Activated naive CD8-positive, alpha-beta T cell treated with anti-CD3 and anti-CD28 coated beads, Interleukin-2, amount 50 U/mL, for 24 hours (primary cell): ENCODE results near the gene ASCL2.

Experiments
- ATAC-seq: fragments of 150-1000 bp; cut with Tn5 transposase; one replicate; pipeline ENCODE4 v1.10.0; 2021
- DNase-seq: peaks from one replicate; pipeline ENCODE4 v3.0.0; 2021
- H3K27ac Mint-ChIP-seq: one replicate; pipeline ENCODE4 v1.8.0; 2021; ENCODE audit warnings: mild to moderate bottlenecking, mixed read lengths
- H3K27me3 Mint-ChIP-seq: one replicate; pipeline ENCODE4 v1.8.0; 2021; ENCODE audit warnings: mixed read lengths
- H3K36me3 Mint-ChIP-seq: one replicate; pipeline ENCODE4 v1.8.0; 2021; ENCODE audit warnings: low read depth, mixed read lengths
- H3K4me1 Mint-ChIP-seq: one replicate; pipeline ENCODE4 v1.8.0; 2021; ENCODE audit warnings: mixed read lengths
- H3K4me3 Mint-ChIP-seq: one replicate; pipeline ENCODE4 v1.8.0; 2021; ENCODE audit warnings: mild to moderate bottlenecking, moderate library complexity, mixed read lengths
- H3K9me3 Mint-ChIP-seq: one replicate; pipeline ENCODE4 v1.8.0; 2021; ENCODE audit warnings: mixed read lengths

ASCL2 gene

DNA sequence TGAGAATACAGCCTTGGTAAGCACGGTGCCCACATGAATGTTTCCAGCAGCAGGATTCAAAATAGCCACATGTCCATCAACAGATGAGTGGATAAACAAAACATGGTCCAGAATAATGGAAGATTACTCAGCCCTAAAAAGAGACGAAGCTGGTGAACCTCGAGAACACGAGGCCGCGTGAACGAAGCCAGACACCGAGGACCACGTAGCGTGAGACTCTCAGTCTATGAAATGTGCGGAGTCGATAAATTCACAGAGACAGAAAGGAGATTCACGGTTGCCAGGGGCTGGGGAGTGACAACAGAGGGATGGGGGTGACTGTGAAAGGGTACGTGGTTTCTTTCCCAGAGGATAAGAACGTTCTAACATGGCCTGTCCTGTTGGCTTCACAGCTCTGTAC, 2.9 kb upstream of the ASCL2 start:
- ATAC-seq (no peak), DNase-seq (no peak)
- no peaks in the 10 kb centered on the region for H3K9me3 Mint-ChIP-seq
- H3K27ac Mint-ChIP-seq: no peak overlapping the region
- no peaks in the 10 kb centered on the region for H3K36me3 Mint-ChIP-seq
- peaks cover 12% of the 10 kb centered on the region for H3K4me1 Mint-ChIP-seq
- H3K27me3 Mint-ChIP-seq: peaks cover 29% of the 10 kb centered on the region
- no peak overlapping the region for H3K4me3 Mint-ChIP-seq

DNA sequence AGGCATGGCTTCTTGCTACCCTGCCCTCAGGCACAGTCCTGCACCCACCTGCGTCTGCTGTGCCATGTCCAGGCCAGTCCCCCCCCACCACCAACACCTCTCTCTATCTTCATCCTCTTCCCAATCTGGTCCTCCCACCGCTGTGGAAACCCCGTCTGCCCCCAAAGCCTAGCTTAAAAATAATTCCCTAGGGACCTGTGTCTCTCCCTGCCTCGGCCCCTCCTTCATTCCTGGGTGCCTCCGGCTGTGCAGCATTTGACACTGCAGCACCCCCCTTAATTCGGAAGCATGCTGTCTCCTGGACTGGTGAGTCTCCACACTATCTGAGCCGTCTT, 2.5 kb upstream of the ASCL2 start:
- ATAC-seq (no peak), DNase-seq (no peak)
- Mint-ChIP-seq H3K36me3 (no peaks in the 10 kb centered on the region), H3K27ac (no peak overlapping the region), H3K9me3 (no peaks in the 10 kb centered on the region), H3K4me1 (peaks cover 16% of the 10 kb centered on the region), H3K4me3 (no peak overlapping the region), H3K27me3 (peaks cover 29% of the 10 kb centered on the region)

DNA sequence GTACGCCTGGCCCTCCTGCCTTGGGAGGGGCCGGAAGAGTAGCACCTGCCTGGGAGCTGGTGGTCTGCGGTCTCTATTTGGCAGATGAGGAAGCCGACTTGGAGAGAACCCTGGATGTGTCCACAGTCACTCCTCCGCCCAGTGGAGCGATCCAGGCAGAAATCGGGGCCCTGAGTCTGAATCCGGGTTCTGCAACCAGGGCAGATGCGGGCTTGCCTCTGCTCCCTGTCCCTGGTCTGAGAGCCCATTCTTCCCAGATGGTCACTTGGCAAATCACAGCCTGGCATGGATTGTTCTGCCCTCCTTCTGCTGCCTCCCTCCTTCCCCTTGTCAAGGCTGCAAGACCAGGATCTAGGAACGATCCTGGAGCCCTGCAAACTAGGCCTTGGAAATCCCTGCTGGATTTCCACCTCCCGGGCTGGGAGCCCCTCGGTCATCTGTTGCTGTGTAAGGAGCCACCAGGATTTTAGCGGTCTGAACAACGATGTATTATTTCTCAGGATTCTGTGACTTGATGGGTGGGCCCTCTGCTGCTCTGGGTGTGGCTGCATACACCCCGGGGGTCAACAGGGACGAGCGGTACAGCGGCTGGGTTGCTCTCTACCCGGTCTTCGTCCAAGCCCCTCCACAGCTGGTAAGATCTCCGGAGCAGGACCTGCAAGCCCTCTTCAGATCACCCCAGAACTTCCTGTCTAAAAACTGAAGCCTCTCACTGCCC, 2.0 kb upstream of the ASCL2 start:
- Mint-ChIP-seq H3K9me3 (no peaks in the 10 kb centered on the region), H3K4me3 (no peak overlapping the region), H3K27me3 (peaks cover 29% of the 10 kb centered on the region), H3K36me3 (no peaks in the 10 kb centered on the region), H3K4me1 (peaks cover 21% of the 10 kb centered on the region), H3K27ac (no peak overlapping the region)
- ATAC-seq (no peak), DNase-seq (no peak)

DNA sequence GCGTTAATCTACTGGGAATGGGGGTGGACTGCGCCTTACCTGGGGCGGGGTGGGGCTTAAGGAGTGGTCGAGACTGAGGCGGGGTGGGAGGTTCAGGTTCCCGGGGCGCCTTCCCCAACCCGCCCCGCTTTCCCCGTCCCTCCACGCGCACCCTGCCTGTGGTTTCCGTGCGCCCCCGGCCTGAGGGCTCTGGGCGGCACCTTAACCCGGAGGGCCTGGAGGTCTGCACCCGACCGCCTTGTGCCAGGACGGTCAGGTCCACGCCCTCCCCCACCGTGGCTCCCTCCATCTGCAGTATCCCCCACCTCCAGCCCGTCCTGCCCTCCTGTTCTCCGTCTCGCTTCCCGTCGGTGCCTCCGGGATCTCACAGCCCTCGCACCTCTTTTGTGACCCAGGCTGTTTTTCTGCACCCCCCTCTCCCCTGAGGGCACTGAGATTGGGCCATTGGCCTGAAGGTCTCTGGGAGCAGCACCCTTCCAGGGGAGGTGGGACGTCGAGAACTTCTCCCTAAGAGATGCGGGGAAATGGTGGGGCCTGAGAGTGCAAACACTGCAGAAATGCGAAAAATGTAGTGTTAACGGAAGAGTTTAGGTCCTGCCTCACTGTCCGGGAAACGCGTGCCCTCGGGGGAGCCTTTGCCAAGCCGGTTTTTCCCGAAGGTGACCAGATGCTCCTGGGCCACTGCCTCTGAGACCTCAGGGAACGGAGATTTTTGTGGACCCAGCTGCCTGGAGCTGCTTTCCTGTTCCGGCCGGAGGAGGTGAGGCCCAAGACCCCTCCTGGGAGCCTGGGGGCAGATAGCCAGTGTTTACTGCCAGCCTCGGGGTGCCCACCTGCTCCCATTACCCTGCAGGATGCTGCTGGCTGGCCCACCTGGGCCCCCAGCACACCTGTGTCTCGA, 1.2 kb upstream of the ASCL2 start:
- H3K27me3 Mint-ChIP-seq: peaks cover 29% of the 10 kb centered on the region
- DNase-seq (no peak), ATAC-seq (no peak)
- H3K9me3 Mint-ChIP-seq: no peaks in the 10 kb centered on the region
- no peaks in the 10 kb centered on the region for H3K36me3 Mint-ChIP-seq
- peaks cover 26% of the 10 kb centered on the region for H3K4me1 Mint-ChIP-seq
- no peak overlapping the region for H3K4me3 Mint-ChIP-seq
- no peak overlapping the region for H3K27ac Mint-ChIP-seq

DNA sequence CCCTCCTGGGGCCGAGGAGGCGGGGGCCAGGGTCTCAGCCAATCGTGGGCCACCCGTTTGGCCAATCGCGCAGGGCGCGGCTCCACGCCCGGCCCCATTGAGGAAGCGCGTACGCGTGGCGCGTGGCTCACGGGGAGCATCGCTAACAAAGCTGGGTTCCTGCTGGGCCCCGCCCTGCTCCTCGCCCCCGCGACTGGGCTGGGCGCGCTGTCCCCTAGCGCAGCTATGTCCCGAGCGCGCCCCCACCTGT, 614 bp upstream of the ASCL2 start:
- Mint-ChIP-seq H3K4me1 (peaks cover 32% of the 10 kb centered on the region), H3K27ac (no peak overlapping the region), H3K9me3 (no peaks in the 10 kb centered on the region), H3K36me3 (no peaks in the 10 kb centered on the region), H3K4me3 (no peak overlapping the region), H3K27me3 (peaks cover 29% of the 10 kb centered on the region)
- DNase-seq (peak; percentile 33), ATAC-seq (peak; percentile 11)

DNA sequence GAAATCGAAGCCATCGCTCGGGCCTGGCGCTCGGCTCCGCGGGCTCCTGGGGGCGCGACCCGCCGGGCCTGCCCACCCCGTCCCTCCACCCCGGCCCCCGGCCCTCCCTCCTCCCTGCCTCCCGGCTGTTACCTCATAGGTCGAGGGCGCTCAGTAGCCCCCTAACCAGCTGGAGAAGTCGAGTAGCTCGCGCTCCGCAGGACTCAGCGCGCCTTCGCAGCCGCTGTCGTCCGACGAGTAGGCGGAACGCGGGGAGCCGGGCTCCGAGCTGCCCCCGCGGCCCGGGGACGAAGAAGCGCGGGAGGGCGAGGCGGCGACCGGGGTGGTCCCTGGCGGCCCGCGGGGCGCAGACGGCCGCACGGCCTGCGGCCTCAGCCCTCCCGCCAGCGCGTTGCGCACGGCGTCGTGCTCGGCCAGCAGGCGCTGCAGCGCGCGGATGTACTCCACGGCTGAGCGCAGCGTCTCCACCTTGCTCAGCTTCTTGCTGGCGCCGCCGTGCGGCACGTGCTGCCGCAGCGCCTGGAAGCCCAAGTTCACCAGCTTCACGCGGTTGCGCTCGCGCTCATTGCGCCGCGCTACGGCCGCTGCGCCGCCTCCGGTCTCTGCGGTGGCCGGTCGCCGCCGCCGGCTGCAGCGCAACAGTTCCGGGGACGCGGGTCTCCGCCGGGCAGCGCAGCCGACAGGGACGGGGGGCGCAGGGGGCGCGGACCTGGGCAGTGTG, 627 bp downstream of the ASCL2 start:
- Mint-ChIP-seq H3K4me3 (peak overlapping the region; percentile 60), H3K4me1 (peaks cover 40% of the 10 kb centered on the region), H3K27ac (no peak overlapping the region), H3K36me3 (no peaks in the 10 kb centered on the region), H3K9me3 (no peaks in the 10 kb centered on the region), H3K27me3 (peaks cover 29% of the 10 kb centered on the region)
- DNase-seq: peak; percentile 52
- no peak for ATAC-seq

DNA sequence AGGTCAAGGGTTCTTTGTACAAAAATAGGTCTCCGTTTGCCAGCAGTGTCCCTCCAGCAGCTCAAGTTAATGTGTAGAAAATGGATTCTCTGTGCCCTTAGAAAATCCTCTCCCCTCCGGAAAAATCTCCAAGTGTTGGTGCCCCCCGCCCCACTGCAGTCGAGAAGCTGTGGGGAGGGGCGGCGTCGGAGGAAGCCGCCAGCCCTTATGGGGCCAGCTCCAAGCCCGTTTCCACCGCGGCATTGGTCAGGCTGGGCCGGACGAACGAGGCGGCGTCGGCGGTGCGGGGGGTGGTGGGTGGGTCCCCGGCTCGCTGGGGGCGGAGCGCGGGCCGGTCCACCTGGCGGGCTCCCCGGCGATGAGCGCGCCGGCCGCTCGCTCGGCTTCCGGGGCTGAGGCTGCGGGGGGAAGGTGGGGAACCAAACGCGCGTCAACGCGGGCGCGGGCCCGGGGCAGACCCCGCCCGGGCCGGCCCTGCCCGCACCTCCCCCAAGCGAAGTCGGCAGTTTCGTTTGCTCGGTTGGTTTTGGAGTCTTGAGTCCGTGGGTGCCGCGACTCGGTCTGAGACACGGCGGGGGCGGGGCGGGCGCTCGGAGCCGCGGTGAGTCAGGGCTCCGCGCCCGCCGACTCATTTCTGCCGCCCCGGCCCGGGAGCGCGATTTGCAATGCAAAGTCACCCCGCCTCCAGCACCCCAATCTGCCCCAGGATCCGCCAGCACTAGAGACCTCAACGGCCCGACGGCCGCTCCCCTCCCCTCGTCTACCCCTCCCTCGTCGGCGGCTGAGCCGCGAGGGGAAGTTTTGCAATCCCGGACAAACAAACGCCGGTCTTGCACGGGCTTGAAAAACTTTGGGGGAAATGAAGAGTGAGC, 1.4 kb downstream of the ASCL2 start:
- peaks cover 40% of the 10 kb centered on the region for H3K4me1 Mint-ChIP-seq
- H3K4me3 Mint-ChIP-seq: peak overlapping the region; percentile 60
- no peak overlapping the region for H3K27ac Mint-ChIP-seq
- H3K9me3 Mint-ChIP-seq: no peaks in the 10 kb centered on the region
- H3K36me3 Mint-ChIP-seq: no peaks in the 10 kb centered on the region
- H3K27me3 Mint-ChIP-seq: peaks cover 29% of the 10 kb centered on the region
- peak; percentile 76 for ATAC-seq
- peak; percentile 83 for DNase-seq

DNA sequence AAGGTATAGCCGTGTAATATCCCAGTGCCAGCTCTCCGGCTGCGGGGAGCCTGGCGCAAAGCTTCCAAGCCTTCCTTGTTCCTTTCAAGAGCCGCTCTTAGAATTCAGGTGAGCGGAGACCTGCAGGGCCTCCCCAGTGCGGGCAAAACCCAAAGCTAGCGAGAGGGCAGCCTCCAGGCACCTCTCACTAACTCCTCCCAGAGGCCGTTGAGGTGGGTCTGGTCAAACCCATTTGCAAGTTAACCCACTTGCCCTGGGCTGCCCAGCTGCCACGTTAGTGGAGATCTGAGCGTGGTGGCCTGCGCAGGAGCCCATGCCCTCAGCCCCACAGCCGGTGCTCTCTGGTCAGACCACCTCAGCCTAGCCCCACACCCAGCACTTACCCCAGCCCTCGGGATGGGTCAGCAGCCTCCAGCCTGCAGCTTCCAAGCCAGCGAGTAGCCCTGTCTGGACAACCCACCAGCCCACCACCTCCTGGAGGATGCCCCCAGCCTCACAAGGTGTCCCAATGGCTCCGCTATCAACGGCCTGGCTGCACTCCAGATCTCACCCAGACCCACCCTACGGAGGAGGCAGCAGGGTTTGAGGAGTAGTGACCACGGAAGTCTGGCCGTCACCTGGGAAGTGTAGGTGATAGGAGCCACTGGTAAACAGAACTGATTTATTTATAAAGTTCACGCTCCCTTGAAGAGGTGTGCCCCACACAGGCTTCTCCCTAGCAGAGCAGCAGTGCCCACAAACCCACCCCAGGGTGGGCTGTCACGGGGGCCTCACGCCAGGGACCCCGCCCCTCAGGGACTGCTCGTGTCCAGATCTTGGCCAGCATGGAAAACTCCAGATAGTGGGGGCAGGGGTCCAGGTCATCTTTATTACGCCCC, 2.3 kb downstream of the ASCL2 start:
- no peaks in the 10 kb centered on the region for H3K9me3 Mint-ChIP-seq
- no peak for ATAC-seq
- H3K27me3 Mint-ChIP-seq: peaks cover 23% of the 10 kb centered on the region
- H3K36me3 Mint-ChIP-seq: no peaks in the 10 kb centered on the region
- H3K4me1 Mint-ChIP-seq: peaks cover 40% of the 10 kb centered on the region
- no peak for DNase-seq
- peak overlapping the region; percentile 35 for H3K4me3 Mint-ChIP-seq
- no peak overlapping the region for H3K27ac Mint-ChIP-seq

DNA sequence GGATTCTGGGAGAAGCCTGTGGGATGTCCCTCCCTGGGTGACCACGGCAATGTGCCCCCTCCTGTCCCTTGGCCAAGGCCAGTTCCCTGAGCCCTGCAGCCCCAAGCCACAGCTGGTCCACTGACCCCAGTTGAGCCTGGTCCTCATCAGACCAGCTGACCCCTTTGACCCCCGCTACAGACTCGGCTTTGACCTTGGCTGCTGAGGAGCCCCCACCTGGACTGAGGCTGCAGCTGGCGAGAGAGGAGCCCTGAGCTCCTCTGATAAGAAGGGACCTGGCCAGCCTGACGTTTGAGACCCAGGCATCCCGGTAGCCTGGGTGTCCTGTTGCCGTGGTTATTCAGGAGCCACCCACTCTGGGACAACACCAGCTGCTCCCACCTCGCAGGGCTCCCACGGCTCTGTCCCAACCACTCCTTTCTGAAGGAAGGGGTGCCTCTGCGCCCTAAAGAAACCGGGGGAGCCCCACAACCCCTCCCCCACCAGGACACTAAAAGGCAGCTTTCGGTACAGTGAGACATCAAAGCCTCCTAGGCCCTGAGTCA, 3.0 kb downstream of the ASCL2 start:
- Mint-ChIP-seq H3K27me3 (peaks cover 16% of the 10 kb centered on the region), H3K4me1 (peaks cover 38% of the 10 kb centered on the region), H3K36me3 (no peaks in the 10 kb centered on the region), H3K9me3 (no peaks in the 10 kb centered on the region), H3K27ac (no peak overlapping the region), H3K4me3 (no peak overlapping the region)
- ATAC-seq (no peak), DNase-seq (no peak)

DNA sequence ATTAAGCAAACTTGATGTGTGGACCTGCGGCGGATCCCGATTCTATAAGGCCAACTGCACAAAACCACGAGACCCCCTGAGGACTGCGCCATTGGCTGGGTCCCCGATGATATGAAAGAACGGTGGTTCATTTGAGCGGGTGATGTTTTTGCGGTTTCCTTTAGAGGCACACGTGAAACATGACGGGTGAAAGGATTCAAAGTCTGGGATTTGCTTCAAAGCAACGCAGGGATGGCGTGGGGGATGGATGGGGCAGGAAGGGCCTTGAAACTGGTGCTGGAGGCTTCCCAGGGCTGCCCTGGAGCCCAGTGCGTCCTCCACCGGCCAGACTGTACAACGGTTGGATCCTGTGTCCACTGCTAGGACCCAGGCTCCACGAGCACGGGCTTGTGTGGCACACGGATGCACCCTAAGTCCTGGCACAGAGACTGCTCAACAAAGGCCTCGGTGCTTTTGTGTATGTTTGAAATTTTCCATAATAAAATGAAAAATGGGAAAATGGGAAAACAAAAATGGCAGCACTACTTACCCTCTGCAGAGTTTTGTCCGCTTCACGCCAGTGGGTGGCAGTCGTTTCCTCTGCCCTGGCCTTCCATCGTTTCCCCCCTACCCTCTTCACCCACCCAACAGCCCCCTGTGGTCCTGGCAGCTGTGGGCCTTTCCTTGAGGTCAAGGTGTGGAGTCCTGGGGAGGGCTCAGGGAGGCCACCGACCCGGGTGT, 3.6 kb downstream of the ASCL2 start:
- peak overlapping the region; percentile 18 for H3K4me3 Mint-ChIP-seq
- H3K36me3 Mint-ChIP-seq: no peaks in the 10 kb centered on the region
- H3K27ac Mint-ChIP-seq: no peak overlapping the region

DNA sequence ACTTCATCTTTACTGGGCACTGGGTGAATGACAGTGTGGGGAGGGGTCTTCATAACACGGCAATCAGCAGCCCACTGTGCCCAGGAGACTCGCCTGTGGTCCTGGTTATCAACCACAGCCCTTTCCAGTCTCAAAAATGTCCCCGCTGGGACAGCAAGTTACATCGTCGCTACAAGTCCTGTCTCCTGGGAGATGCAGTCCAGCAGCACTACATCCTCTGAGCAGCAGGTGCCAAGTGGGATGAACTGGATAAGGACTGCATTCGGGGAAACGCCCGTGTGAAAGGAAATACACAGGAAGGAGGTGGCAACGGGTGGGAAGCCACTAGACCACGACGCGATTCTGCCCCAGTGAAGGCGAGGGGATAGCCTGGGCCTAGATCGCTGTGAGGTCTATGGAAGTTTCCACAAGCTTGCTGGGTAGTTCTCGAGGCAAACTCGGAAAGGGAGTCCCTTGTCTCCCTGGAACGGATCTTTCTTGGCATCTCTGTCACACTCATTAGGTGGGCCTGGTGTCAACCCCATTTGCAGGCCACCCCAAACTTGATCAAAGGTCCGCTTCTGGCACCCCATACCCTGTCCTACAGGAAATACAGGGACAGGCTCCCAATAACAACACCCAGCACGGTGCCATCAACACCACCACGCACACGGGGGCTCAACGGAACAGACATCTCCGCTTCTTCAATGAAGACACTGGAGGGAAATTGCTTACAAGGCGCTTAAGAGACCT, 4.4 kb downstream of the ASCL2 start:
- H3K27me3 Mint-ChIP-seq: peaks cover 8% of the 10 kb centered on the region
- no peaks in the 10 kb centered on the region for H3K9me3 Mint-ChIP-seq
- no peaks in the 10 kb centered on the region for H3K36me3 Mint-ChIP-seq
- no peak for DNase-seq
- H3K4me3 Mint-ChIP-seq: peak overlapping the region; percentile 48
- peak overlapping the region; percentile 76 for H3K27ac Mint-ChIP-seq
- peaks cover 35% of the 10 kb centered on the region for H3K4me1 Mint-ChIP-seq
- ATAC-seq: no peak

More for the DNA sequence above, 3.6 kb downstream of the ASCL2 start:
- Mint-ChIP-seq H3K4me1 (peaks cover 37% of the 10 kb centered on the region), H3K27me3 (peaks cover 12% of the 10 kb centered on the region), H3K9me3 (no peaks in the 10 kb centered on the region)
- ATAC-seq (no peak), DNase-seq (no peak)

DNA sequence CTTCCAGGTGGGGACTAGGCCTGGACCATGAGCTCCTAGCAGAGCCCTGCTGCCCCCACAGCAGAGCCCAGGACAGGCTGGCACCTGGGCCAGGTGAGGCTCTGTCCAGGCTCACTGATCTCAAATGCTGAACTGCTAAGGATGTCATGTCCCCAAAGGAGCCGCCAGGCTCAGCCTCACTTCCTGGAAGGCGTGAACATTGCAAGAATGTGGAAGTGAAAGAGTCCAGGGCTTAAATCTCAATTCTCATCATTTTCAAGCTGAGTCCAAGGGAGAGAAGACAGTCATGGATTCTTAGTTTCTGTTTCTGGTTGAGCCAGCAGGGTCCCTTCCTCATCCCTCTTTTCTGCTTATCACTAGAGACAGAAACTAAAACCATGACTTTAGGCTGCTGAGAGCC, 5.0 kb downstream of the ASCL2 start:
- peak overlapping the region; percentile 76 for H3K27ac Mint-ChIP-seq
- peaks cover 33% of the 10 kb centered on the region for H3K4me1 Mint-ChIP-seq
- peak overlapping the region; percentile 48 for H3K4me3 Mint-ChIP-seq
- no peaks in the 10 kb centered on the region for H3K36me3 Mint-ChIP-seq
- H3K9me3 Mint-ChIP-seq: no peaks in the 10 kb centered on the region
- DNase-seq: no peak
- peaks cover 5% of the 10 kb centered on the region for H3K27me3 Mint-ChIP-seq
- ATAC-seq: peak; percentile 45
